PFSK-1 (cell line): ENCODE data around the gene TOMM70.

ENCODE experiments used
- FOXP2 ChIP-seq: optimal IDR thresholded peaks from 2 replicates; pipeline ENCODE3; 2011; ENCODE audit warnings: borderline replicate concordance, control low read depth, inconsistent platforms; ENCODE audit not compliant: insufficient read depth; ENCODE audit errors: extremely low read length, extremely low read depth
- POLR2AphosphoS5 ChIP-seq: IDR thresholded peaks from 2 replicates; pipeline ENCODE4 v1.6.1; 2012; ENCODE audit warnings: low read depth, mild to moderate bottlenecking, control low read depth, low read length, moderate library complexity
- SIN3A ChIP-seq: IDR thresholded peaks from 2 replicates; pipeline ENCODE4 v1.6.1; 2012; ENCODE audit warnings: mild to moderate bottlenecking, low read length, moderate library complexity, borderline replicate concordance; ENCODE audit not compliant: insufficient read depth
- TAF1 ChIP-seq: IDR thresholded peaks from 2 replicates; pipeline ENCODE4 v1.6.1; 2012; ENCODE audit warnings: low read length, control low read depth, borderline replicate concordance; ENCODE audit not compliant: insufficient read depth
- TF ChIP-seq, protein P1 (sequence below), 2 experiments: IDR thresholded peaks; 2 replicates each; pipeline versions ENCODE4 v1.6.1 to v1.8.0; 2011 to 2012; ENCODE audit warnings: low read depth in 2 of 2, low read length in 2 of 2, control low read depth in 1 of 2, inconsistent platforms in 1 of 2, mild to moderate bottlenecking in 1 of 2, moderate library complexity in 1 of 2; ENCODE audit not compliant: insufficient read depth in 1 of 2

DNA sequence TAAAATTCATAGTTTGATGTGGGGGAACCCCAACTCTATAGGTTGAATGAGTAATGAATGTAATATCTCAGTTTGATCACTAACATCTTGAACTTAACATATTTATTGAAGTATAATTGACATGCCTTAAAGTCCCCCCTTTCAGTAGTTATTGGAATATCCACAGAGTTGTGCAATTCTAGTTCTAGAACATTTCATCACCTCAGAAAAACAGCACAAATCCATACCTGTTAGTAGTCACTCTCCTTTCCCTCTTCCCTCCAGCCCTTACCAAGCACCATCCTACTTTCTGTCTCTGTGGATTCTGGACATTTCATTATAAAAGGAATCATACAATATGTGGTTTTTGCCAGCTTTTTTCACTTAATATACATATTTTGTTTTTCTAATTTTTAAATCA, 75.1 kb downstream of the TOMM70 start:
- TF ChIP-seq SIN3A (no peak), POLR2AphosphoS5 (no peak), TAF1 (no peak), FOXP2 (no peak)
- TF ChIP-seq, protein P1, sequence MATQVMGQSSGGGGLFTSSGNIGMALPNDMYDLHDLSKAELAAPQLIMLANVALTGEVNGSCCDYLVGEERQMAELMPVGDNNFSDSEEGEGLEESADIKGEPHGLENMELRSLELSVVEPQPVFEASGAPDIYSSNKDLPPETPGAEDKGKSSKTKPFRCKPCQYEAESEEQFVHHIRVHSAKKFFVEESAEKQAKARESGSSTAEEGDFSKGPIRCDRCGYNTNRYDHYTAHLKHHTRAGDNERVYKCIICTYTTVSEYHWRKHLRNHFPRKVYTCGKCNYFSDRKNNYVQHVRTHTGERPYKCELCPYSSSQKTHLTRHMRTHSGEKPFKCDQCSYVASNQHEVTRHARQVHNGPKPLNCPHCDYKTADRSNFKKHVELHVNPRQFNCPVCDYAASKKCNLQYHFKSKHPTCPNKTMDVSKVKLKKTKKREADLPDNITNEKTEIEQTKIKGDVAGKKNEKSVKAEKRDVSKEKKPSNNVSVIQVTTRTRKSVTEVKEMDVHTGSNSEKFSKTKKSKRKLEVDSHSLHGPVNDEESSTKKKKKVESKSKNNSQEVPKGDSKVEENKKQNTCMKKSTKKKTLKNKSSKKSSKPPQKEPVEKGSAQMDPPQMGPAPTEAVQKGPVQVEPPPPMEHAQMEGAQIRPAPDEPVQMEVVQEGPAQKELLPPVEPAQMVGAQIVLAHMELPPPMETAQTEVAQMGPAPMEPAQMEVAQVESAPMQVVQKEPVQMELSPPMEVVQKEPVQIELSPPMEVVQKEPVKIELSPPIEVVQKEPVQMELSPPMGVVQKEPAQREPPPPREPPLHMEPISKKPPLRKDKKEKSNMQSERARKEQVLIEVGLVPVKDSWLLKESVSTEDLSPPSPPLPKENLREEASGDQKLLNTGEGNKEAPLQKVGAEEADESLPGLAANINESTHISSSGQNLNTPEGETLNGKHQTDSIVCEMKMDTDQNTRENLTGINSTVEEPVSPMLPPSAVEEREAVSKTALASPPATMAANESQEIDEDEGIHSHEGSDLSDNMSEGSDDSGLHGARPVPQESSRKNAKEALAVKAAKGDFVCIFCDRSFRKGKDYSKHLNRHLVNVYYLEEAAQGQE (IDR thresholded peaks at IDR 0.05; ENCODE audit: insufficient read depth in 1 of 2, low read depth in 2 of 2, low read length in 2 of 2) = no peak
